H9 (cell line): ENCODE measurements around the gene KY. TPM values are rescaled to one million over a fixed set of nuclear protein-coding genes. Genes with fewer than 3 reads are reported as not detected.

Experiments used
- DNase-seq: peaks from one replicate; pipeline ENCODE4 v3.0.0-alpha.2; 2017
- H2AFZ ChIP-seq: one replicate; pipeline ENCODE4 v1.6.1; 2013; ENCODE audit warnings: mild to moderate bottlenecking, low read length, control low read depth, moderate library complexity
- H2AK5ac ChIP-seq: 2 replicates; pipeline ENCODE4 v1.6.1; 2013; ENCODE audit warnings: low read length, control low read depth, mixed read lengths; ENCODE audit not compliant: insufficient read length
- H2BK120ac ChIP-seq: one replicate; pipeline ENCODE4 v1.6.1; 2013; ENCODE audit warnings: low read depth, mild to moderate bottlenecking, low read length, control low read depth, inconsistent platforms; ENCODE audit not compliant: poor library complexity, severe bottlenecking
- H2BK12ac ChIP-seq: 2 replicates; pipeline ENCODE4 v1.6.1; 2013; ENCODE audit warnings: low read length, control low read depth, mixed read lengths, low read depth; ENCODE audit not compliant: insufficient read length
- H2BK15ac ChIP-seq: 2 replicates; pipeline ENCODE4 v1.6.1; 2013; ENCODE audit warnings: low read depth, low read length, control low read depth
- H2BK20ac ChIP-seq: one replicate; pipeline ENCODE4 v1.6.1; 2013; ENCODE audit warnings: low read depth, mild to moderate bottlenecking, low read length, control low read depth, inconsistent platforms; ENCODE audit not compliant: poor library complexity, severe bottlenecking
- H2BK5ac ChIP-seq: 2 replicates; pipeline ENCODE4 v1.6.1; 2013; ENCODE audit warnings: low read length, control low read depth, mixed read lengths; ENCODE audit not compliant: insufficient read length
- H3K14ac ChIP-seq: 2 replicates; pipeline ENCODE4 v1.6.1; 2013; ENCODE audit warnings: low read length, control low read depth; ENCODE audit not compliant: insufficient read depth
- H3K18ac ChIP-seq: 2 replicates; pipeline ENCODE4 v1.6.1; 2013; ENCODE audit warnings: low read depth, mild to moderate bottlenecking, mixed read lengths, low read length, control low read depth; ENCODE audit not compliant: insufficient read length
- H3K23ac ChIP-seq: 2 replicates; pipeline ENCODE4 v1.6.1; 2013; ENCODE audit warnings: low read length, control low read depth, mixed read lengths, low read depth; ENCODE audit not compliant: insufficient read length
- H3K23me2 ChIP-seq: 2 replicates; pipeline ENCODE4 v1.6.1; 2013; ENCODE audit warnings: low read depth, mild to moderate bottlenecking, mixed read lengths, low read length, control low read depth; ENCODE audit not compliant: insufficient read length, poor library complexity, severe bottlenecking
- H3K27ac ChIP-seq: 2 replicates; pipeline ENCODE4 v1.5.1; 2013; ENCODE audit warnings: low read length, control low read depth, mixed read lengths, low read depth; ENCODE audit not compliant: insufficient read length
- H3K27me3 ChIP-seq: 2 replicates; pipeline ENCODE4 v1.6.1; 2013; ENCODE audit warnings: low read length, control low read depth, inconsistent platforms; ENCODE audit not compliant: insufficient read depth
- H3K4ac ChIP-seq: 2 replicates; pipeline ENCODE4 v1.6.1; 2013; ENCODE audit warnings: low read depth, mild to moderate bottlenecking, control low read depth, inconsistent platforms, low read length, moderate library complexity
- H3K4me1 ChIP-seq: 2 replicates; pipeline ENCODE4 v1.6.1; 2013; ENCODE audit warnings: low read length, control low read depth, inconsistent platforms; ENCODE audit not compliant: insufficient read depth
- H3K4me2 ChIP-seq: 2 replicates; pipeline ENCODE4 v1.6.1; 2013; ENCODE audit warnings: low read length, control low read depth, mixed read lengths; ENCODE audit not compliant: insufficient read length, insufficient read depth
- H3K56ac ChIP-seq: 2 replicates; pipeline ENCODE4 v1.6.1; 2013; ENCODE audit warnings: low read depth, mild to moderate bottlenecking, mixed read lengths, low read length, control low read depth; ENCODE audit not compliant: insufficient read length
- H3K79me1 ChIP-seq: 2 replicates; pipeline ENCODE4 v1.6.1; 2013; ENCODE audit warnings: low read depth, mild to moderate bottlenecking, moderate library complexity, low read length, control low read depth, inconsistent platforms; ENCODE audit not compliant: insufficient read depth, poor library complexity, severe bottlenecking
- H3K79me2 ChIP-seq: 2 replicates; pipeline ENCODE4 v1.6.1; 2013; ENCODE audit warnings: low read length, control low read depth, inconsistent platforms; ENCODE audit not compliant: insufficient read depth
- H3K9ac ChIP-seq: 2 replicates; pipeline ENCODE4 v1.6.1; 2013; ENCODE audit warnings: low read length, control low read depth, mixed read lengths; ENCODE audit not compliant: insufficient read length; ENCODE audit errors: extremely low read depth
- H3K9me3 ChIP-seq: one replicate; pipeline ENCODE4 v1.6.1; 2013; ENCODE audit warnings: low read depth, low read length, inconsistent platforms; ENCODE audit not compliant: control insufficient read depth
- H3T11ph ChIP-seq: one replicate; pipeline ENCODE4 v1.6.1; 2013; ENCODE audit warnings: mild to moderate bottlenecking, low read length, control low read depth, inconsistent platforms
- H4K20me1 ChIP-seq: one replicate; pipeline ENCODE4 v1.6.1; 2013; ENCODE audit not compliant: control insufficient read depth, insufficient read length, insufficient read depth
- H4K5ac ChIP-seq: 2 replicates; pipeline ENCODE4 v1.6.1; 2013; ENCODE audit warnings: low read depth, mild to moderate bottlenecking, mixed read lengths, low read length, control low read depth; ENCODE audit not compliant: insufficient read length
- H4K8ac ChIP-seq: replicated peaks from 2 replicates; pipeline ENCODE4 v1.6.1; 2013; ENCODE audit warnings: low read length, control low read depth, mixed read lengths, low read depth; ENCODE audit not compliant: insufficient read length
- H4K91ac ChIP-seq: 2 replicates; pipeline ENCODE4 v1.6.1; 2013; ENCODE audit warnings: low read depth, mild to moderate bottlenecking, moderate library complexity, mixed read lengths, low read length, control low read depth; ENCODE audit not compliant: insufficient read length
- H3K27ac Mint-ChIP-seq, 3 experiments: 2 replicates in 2 of 3; 3 replicates in 1 of 3; pipeline ENCODE4 v1.8.0; 2020 to 2021; ENCODE audit warnings: mixed read lengths in 3 of 3, mild to moderate bottlenecking in 1 of 3, moderate library complexity in 1 of 3
- H3K27me3 Mint-ChIP-seq: 2 replicates; pipeline ENCODE4 v1.8.0; 2021; ENCODE audit warnings: low read depth, mild to moderate bottlenecking, moderate library complexity, mixed read lengths
- H3K36me3 Mint-ChIP-seq, 3 experiments: 2 replicates in 2 of 3; 3 replicates in 1 of 3; pipeline ENCODE4 v1.8.0; 2020 to 2021; ENCODE audit warnings: low read depth in 3 of 3, mixed read lengths in 3 of 3; ENCODE audit not compliant: insufficient read depth in 1 of 3
- H3K4me1 Mint-ChIP-seq, 2 experiments: 2 replicates each; pipeline ENCODE4 v1.8.0; 2020; ENCODE audit warnings: mixed read lengths in 2 of 2
- H3K4me3 Mint-ChIP-seq, 2 experiments: 2 replicates in 1 of 2; 3 replicates in 1 of 2; pipeline ENCODE4 v1.8.0; 2020 to 2021; ENCODE audit warnings: mild to moderate bottlenecking in 2 of 2, mixed read lengths in 2 of 2, moderate library complexity in 1 of 2
- H3K9me3 Mint-ChIP-seq, 2 experiments: 2 replicates in 1 of 2; 3 replicates in 1 of 2; pipeline ENCODE4 v1.8.0; 2020; ENCODE audit warnings: mild to moderate bottlenecking in 2 of 2, mixed read lengths in 2 of 2, moderate library complexity in 1 of 2
- CTCF ChIP-seq: fragments of 200-600 bp; sonication (generic); conservative IDR thresholded peaks from 3 replicates; pipeline ENCODE4 v1.8.0; 2021; ENCODE audit warnings: antibody characterized with exemption, mild to moderate bottlenecking
- WGBS: extraction: QIAGEN DNeasy Blood & Tissue Kit; methylation state at CpG from one replicate; pipeline ENCODE4 v1.1.7; 2013; ENCODE audit warnings: missing lambda C conversion rate, low lambda C conversion rate, mixed read lengths; ENCODE audit not compliant: insufficient read length; ENCODE audit errors: extremely low coverage; 5-methylcytosine and 5-hydroxymethylcytosine counted together
- total RNA-seq: library from RNA; stranded (reverse); gene quantifications from 2 replicates; pipeline ENCODE4 v1.2.1, GENCODE V29; 2021

Gene KY
- total RNA-seq, 1 experiment from 2014 or later: not detected

GRCh38 chr3:134656211-134656800 lies 5.5 kb upstream of the KY start:
- Histone ChIP-seq H3K27me3 (peaks cover 40% of the 10 kb centered on the region), H2AFZ (no peak overlapping the region), H2BK15ac (no peak overlapping the region), H2AK5ac (no peak overlapping the region), H3K79me1 (no peaks in the 10 kb centered on the region), H3K9me3 (no peaks in the 10 kb centered on the region), H2BK5ac (no peak overlapping the region), H3T11ph (no peak overlapping the region), H3K4me1 (no peaks in the 10 kb centered on the region), H3K56ac (no peak overlapping the region), H3K79me2 (no peaks in the 10 kb centered on the region), H3K18ac (no peak overlapping the region), H3K4ac (no peak overlapping the region), H3K23me2 (no peaks in the 10 kb centered on the region), H2BK20ac (no peak overlapping the region), H2BK120ac (no peak overlapping the region), H4K20me1 (no peaks in the 10 kb centered on the region), H4K5ac (no peak overlapping the region), H2BK12ac (no peak overlapping the region), H4K8ac (no peak overlapping the region), H3K9ac (no peak overlapping the region), H3K23ac (no peak overlapping the region), H3K27ac (no peak overlapping the region), H4K91ac (no peak overlapping the region), H3K4me2 (no peak overlapping the region), H3K14ac (no peak overlapping the region)
- H3K36me3 Mint-ChIP-seq: no peaks in the 10 kb centered on the region
- H3K27ac Mint-ChIP-seq: no peak overlapping the region
- H3K4me3 Mint-ChIP-seq: no peak overlapping the region
- peaks cover 94% of the 10 kb centered on the region for H3K27me3 Mint-ChIP-seq
- peaks cover 8 to 13% of the 10 kb centered on the region in 2 experiments for H3K4me1 Mint-ChIP-seq
- DNase-seq: peak; percentile 9
- no CpG with 5 or more reads among the region's 7 CpGs for WGBS
- no peak for TF ChIP-seq CTCF
- no peaks in the 10 kb centered on the region; a peak in 1 of 5 replicates for H3K9me3 Mint-ChIP-seq
